ENCODE data around the gene HSPB1.
A peak's percentile ranks its signal among the peaks of the same experiment; 100 is the strongest.

The HSPB1 gene

GRCh38 chr7:76294344-76295024 is 8.0 kb upstream of the HSPB1 start (continued):
- no peak for TF ChIP-seq HIC1 (tag by site-specific recombination; IDR thresholded peaks at IDR 0.05)
- no peak for TF ChIP-seq ZNF670 (tag by site-specific recombination; IDR thresholded peaks at IDR 0.05; ENCODE audit: low read depth)
- TF ChIP-seq ZNF366 (tag by site-specific recombination; conservative IDR thresholded peaks at IDR 0.05) = no peak
- TF ChIP-seq ZNF549 (tag by site-specific recombination; IDR thresholded peaks at IDR 0.05) = no peak
- no peak for TF ChIP-seq ZNF146 (tag by site-specific recombination; IDR thresholded peaks at IDR 0.05)
- peak; percentile 67 for TF ChIP-seq ZIC2 (tag by site-specific recombination; IDR thresholded peaks at IDR 0.05)
- TF ChIP-seq HOXC10 (CRISPR knock-in tag; IDR thresholded peaks at IDR 0.05) = no peak
- no peak for TF ChIP-seq ZNF416 (tag by site-specific recombination; IDR thresholded peaks at IDR 0.05)
- no peak for TF ChIP-seq ZNF677 (tag by site-specific recombination; IDR thresholded peaks at IDR 0.05)
- no peak for TF ChIP-seq ZNF19 (tag by site-specific recombination; IDR thresholded peaks at IDR 0.05; ENCODE audit: low read depth)
- no peak for TF ChIP-seq ZNF433 (tag by site-specific recombination; IDR thresholded peaks at IDR 0.05; ENCODE audit: low read depth)
- no peak for TF ChIP-seq MYNN (tag by site-specific recombination; IDR thresholded peaks at IDR 0.05; ENCODE audit: borderline replicate concordance)
- no peak for TF ChIP-seq ZNF555 (tag by site-specific recombination; conservative IDR thresholded peaks at IDR 0.05)
- peak; percentile 36; the same call in 1 of the 2 replicates for TF ChIP-seq ZBTB21 (tag by site-specific recombination; IDR thresholded peaks at IDR 0.05)
- no peak for TF ChIP-seq FEZF1 (tag by site-specific recombination; IDR thresholded peaks at IDR 0.05)
- no peak for TF ChIP-seq ZNF518A (tag by site-specific recombination; conservative IDR thresholded peaks at IDR 0.05; ENCODE audit: low read depth)
- no peak for TF ChIP-seq ZNF16 (tag by site-specific recombination; IDR thresholded peaks at IDR 0.05; ENCODE audit: low read depth)
- TF ChIP-seq ZNF394 (tag by site-specific recombination; IDR thresholded peaks at IDR 0.05; ENCODE audit: borderline replicate concordance) = no peak
- no peak for TF ChIP-seq CTCF (tag by site-specific recombination; IDR thresholded peaks at IDR 0.05)
- no peak for TF ChIP-seq ZNF585B (tag by site-specific recombination; IDR thresholded peaks at IDR 0.05)
- TF ChIP-seq ZNF223 (tag by site-specific recombination; IDR thresholded peaks at IDR 0.05) = no peak
- no peak for TF ChIP-seq ZNF548 (tag by site-specific recombination; IDR thresholded peaks at IDR 0.05)
- no peak for TF ChIP-seq YY1 (tag by site-specific recombination; IDR thresholded peaks at IDR 0.05)
- TF ChIP-seq ZNF776 (tag by site-specific recombination; IDR thresholded peaks at IDR 0.05; ENCODE audit: borderline replicate concordance) = no peak
- TF ChIP-seq ZNF596 (tag by site-specific recombination; IDR thresholded peaks at IDR 0.05) = no peak
- 0 out of 2 replicates have a peak, but pooled peaks have one; percentile 32 for TF ChIP-seq ZEB2 (tag by site-specific recombination; IDR thresholded peaks at IDR 0.05)
- TF ChIP-seq ZNF324 (tag by site-specific recombination; IDR thresholded peaks at IDR 0.05) = no peak
- TF ChIP-seq ZNF610 (tag by site-specific recombination; IDR thresholded peaks at IDR 0.05; ENCODE audit: borderline replicate concordance) = no peak
- TF ChIP-seq MEIS1 (CRISPR knock-in tag; IDR thresholded peaks at IDR 0.05; ENCODE audit: borderline replicate concordance) = no peak
- no peak for TF ChIP-seq ZFP3 (tag by site-specific recombination; IDR thresholded peaks at IDR 0.05; ENCODE audit: low read depth)
- no peak for TF ChIP-seq ZNF513 (tag by site-specific recombination; IDR thresholded peaks at IDR 0.05)
- TF ChIP-seq ZBTB8A (tag by site-specific recombination; IDR thresholded peaks at IDR 0.05) = no peak
